ENCODE data around the gene PLS1. TPM values are rescaled to one million over a fixed set of nuclear protein-coding genes. Genes with fewer than 3 reads are reported as not detected.
"Not testable (repeated sequence)": the region's sequence is repeated elsewhere in the genome, so short reads cannot be mapped to it uniquely, and the experiment has no call there.

PLS1 gene
- total RNA-seq, 4 donors from 2014 or later = 58.7 to 507 (median 340) TPM

DNA sequence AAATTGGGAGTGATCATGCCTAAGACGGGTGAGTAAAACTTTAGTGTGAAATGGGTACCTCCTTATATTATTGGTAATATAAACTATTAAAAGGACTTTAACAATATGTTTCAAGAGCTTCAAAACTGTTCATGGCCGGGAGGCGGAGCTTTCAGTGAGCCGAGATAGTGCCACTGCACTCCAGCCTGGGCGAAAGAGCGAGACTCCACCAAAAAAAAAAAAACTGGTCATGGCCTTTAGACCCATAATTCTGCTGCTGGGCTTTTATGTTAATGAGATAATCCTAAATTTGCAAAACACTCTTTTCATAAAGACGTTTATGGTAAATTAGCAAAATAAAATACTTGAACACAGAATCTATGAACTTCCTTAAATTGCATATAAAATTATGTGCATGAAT is 150.5 kb downstream of the PLS1 start:
- no peak overlapping the region for H3K4me3 ChIP-seq
- TF ChIP-seq CTCF (IDR thresholded peaks at IDR 0.05) = no peak
- TF ChIP-seq POLR2A (IDR thresholded peaks at IDR 0.05) = no peak
- no peak for TF ChIP-seq POLR2AphosphoS5 (IDR thresholded peaks at IDR 0.05)
- TF ChIP-seq EP300 (IDR thresholded peaks at IDR 0.05; ENCODE audit: low read depth) = no peak
- H3K9me3 ChIP-seq = no peaks in the 10 kb centered on the region
- in situ Hi-C loops (cut with MboI; ENCODE audit: low pct_ligation_motif_present in 1 of 4, low pct_unique_long_range_greater_than_20kb in 1 of 4, low sequenced_read_pairs in 3 of 4) = no loop called here
- H3K36me3 ChIP-seq = no peaks in the 10 kb centered on the region
- no peak for DNase-seq
- H3K27me3 ChIP-seq = no peaks in the 10 kb centered on the region
- no peaks in the 10 kb centered on the region for H3K4me1 ChIP-seq
- intact Hi-C loops (cut with DNase I; ENCODE audit: low total_unique reads) = no loop called here
- 66 to 84% methylated on average over 7 of the region's 7 CpGs for WGBS, 2 donors (ENCODE audit: low coverage in 1 of 2)
- H3K27ac ChIP-seq = no peak overlapping the region

DNA sequence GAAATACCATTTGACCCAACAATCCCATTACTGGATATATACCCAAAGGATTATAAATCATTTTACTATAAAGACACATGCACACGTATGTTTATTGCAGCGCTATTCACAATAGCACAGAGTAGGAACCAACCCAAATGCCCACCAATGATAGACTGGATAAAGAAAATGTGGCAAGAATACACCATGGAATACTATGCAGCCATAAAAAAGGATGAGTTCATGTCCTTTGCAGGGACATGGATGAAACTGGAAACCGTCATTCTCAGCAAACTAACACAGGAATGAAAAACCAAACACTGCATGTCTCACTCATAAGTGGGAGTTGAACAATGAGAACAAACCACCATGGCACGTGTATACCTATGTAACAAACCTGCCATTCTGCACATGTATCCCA is 154.3 kb downstream of the PLS1 start:
- intact Hi-C loops (cut with DNase I; ENCODE audit: low total_unique reads); H3K27me3 ChIP-seq; H3K4me3 ChIP-seq; H3K36me3 ChIP-seq; H3K9me3 ChIP-seq; H3K27ac ChIP-seq; DNase-seq; in situ Hi-C loops (cut with MboI; ENCODE audit: low pct_ligation_motif_present in 1 of 4, low pct_unique_long_range_greater_than_20kb in 1 of 4, low sequenced_read_pairs in 3 of 4); H3K4me1 ChIP-seq: not testable (repeated sequence)
- WGBS, 2 donors (ENCODE audit: low coverage in 1 of 2) = 91 to 96% methylated on average over 4 of the region's 4 CpGs

GRCh38 chr3:142752605-142753004 is 156.4 kb downstream of the PLS1 start:
- in situ Hi-C loops (cut with MboI; ENCODE audit: low pct_ligation_motif_present in 1 of 4, low pct_unique_long_range_greater_than_20kb in 1 of 4, low sequenced_read_pairs in 3 of 4); H3K36me3 ChIP-seq; H3K9me3 ChIP-seq; H3K27me3 ChIP-seq; H3K27ac ChIP-seq; H3K4me3 ChIP-seq; H3K4me1 ChIP-seq; intact Hi-C loops (cut with DNase I; ENCODE audit: low total_unique reads); DNase-seq: not testable (repeated sequence)
- 58 to 59% methylated on average over 4 of the region's 4 CpGs for WGBS, 2 donors (ENCODE audit: low coverage in 1 of 2)

DNA sequence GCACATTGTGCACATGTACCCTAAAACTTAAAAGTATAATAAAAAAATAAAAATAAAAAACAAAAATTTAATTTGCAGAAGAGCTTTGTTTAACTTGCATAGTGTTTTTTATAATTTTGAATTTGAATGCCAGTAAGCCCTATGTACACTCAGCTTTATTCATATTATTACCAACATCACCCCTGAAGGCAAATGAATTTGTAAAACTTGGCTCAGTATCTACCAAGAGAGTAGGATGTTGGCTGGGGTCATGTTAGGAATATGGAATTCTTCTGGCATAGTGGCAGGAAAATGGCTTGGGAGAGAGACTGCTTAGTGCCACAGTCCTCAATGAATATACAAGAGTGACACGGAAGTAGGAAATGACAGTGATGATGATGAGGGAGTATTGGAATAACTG is 158.3 kb downstream of the PLS1 start:
- Histone ChIP-seq H3K4me1 (no peaks in the 10 kb centered on the region), H3K9me3 (no peaks in the 10 kb centered on the region), H3K36me3 (no peaks in the 10 kb centered on the region), H3K27ac (no peak overlapping the region), H3K4me3 (no peak overlapping the region), H3K27me3 (no peaks in the 10 kb centered on the region)
- TF ChIP-seq EP300 (IDR thresholded peaks at IDR 0.05; ENCODE audit: low read depth) = no peak
- no peak for TF ChIP-seq POLR2A (IDR thresholded peaks at IDR 0.05)
- TF ChIP-seq CTCF (IDR thresholded peaks at IDR 0.05) = no peak
- TF ChIP-seq POLR2AphosphoS5 (IDR thresholded peaks at IDR 0.05) = no peak
- in situ Hi-C loops (cut with MboI; ENCODE audit: low pct_ligation_motif_present in 1 of 4, low pct_unique_long_range_greater_than_20kb in 1 of 4, low sequenced_read_pairs in 3 of 4) = no loop called here
- intact Hi-C loops (cut with DNase I; ENCODE audit: low total_unique reads) = no loop called here
- 86% methylated on average over 1 of the region's 1 CpG for WGBS, 2 donors (ENCODE audit: low coverage in 1 of 2)
- no peak for DNase-seq

Small RNA genes lying within 50 kb of the gene (small RNA-seq; reads per million reads assigned to genes)
- 0 reads per million in 4 donors for gene RNA5SP143

Other genes with a start within 250 kb of the PLS1 start
- gene XRN1, start 148.4 kb upstream of the PLS1 start, total RNA-seq = 10 to 100 TPM; 13.5 to 93.0 (median 52.1) TPM
- gene ATR, start 17.7 kb upstream of the PLS1 start, total RNA-seq = 10 to 100 TPM; 22.4 to 37.8 (median 25.3) TPM
- 10 to 100 TPM in 1 of 4 donors, 1 to 10 TPM in 2, under 1 TPM in 1; 0.75 to 11.7 (median 4.6) TPM for gene TRPC1, start 127.6 kb downstream of the PLS1 start, total RNA-seq